Placental pericyte (primary cell): ENCODE results near the gene PTPRN. TPM values are rescaled to one million over a fixed set of nuclear protein-coding genes. Genes with fewer than 3 reads are reported as not detected.

Experiments used
- small RNA-seq: library from RNA; depleted of rRNA; stranded (forward); fragments of <200 nt; gene quantifications from one replicate; pipeline ENCODE3, GENCODE V24; 2012; ENCODE audit warnings: low replicate concordance
- total RNA-seq: library from RNA; depleted of rRNA; stranded (reverse); fragments of >200 nt; gene quantifications from 2 replicates; pipeline ENCODE4 v1.2.3, GENCODE V29; 2012

PTPRN gene
- total RNA-seq = 0.88 and 7.9 TPM in 2 replicates

DNA sequence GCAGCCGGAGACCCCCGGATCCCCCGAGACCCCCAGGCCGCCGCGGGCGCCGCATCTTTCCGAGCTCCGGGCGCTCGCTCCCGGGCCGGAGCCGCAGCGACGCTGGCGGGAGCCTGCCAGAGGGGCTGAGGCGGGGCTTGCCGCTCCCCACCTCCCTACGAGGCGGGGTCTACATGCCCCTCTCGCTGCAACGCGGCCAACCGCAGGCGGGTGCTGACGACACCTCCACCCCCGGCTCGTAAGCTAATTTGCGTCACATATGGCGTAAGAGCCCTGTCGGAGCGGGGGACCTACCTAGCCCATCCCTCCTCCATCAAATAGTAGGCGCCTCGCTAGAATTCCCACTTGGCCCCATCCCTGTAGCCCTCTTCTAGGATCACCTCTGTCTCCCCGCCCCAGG is at the start of gene PTPRN:
PTPRN (minus strand) TSS at position 124 of the 400 bp plus-strand sequence; CDS start at position 55, 69 bp downstream.

GRCh38 chr2:219332542-219332941 is 23.3 kb upstream of the PTPRN start, which contains the start of gene RESP18:
RESP18 (minus strand) TSS chr2:219332744.

DNA sequence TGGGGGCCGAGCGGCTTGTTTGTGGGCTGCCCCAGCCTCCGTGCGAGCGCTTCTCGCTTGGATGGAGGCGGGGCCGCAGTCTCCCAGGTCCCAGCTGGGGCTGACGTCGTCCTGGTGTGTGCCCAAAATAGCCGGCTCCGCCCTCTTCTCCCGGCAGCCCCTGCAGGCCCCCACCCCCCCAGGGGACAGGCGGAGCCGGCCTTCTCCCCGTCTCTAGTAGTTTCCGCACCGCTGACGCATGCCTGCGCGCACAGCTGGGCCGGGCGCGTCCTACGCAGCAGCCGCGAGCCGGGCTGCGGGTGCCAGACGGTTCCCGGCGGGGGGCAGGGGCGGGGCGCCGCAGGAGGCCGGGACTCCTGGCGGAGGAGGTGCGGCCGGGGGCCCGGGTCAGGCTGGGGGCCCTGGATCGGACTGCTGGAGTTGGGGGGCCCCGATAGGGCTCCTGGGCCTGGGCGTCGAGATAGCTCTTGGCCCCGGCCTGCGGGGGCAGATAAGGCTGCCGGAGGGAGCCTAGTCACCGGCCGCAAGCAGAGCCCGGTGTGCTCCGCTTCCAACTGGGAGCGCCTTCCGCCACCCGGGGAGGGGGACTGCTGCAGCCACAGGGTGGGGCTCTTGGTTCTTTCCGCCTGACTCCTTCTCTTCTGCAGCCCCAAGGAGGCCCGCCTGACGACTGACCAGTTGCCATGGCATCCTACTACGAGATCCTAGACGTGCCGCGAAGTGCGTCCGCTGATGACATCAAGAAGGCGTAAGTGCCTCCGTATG is 29.9 kb downstream of the PTPRN start, which contains the start of gene DNAJB2:
DNAJB2 (plus strand) TSS at position 216 of the 765 bp plus-strand sequence; CDS start at position 684, 468 bp downstream.

DNA sequence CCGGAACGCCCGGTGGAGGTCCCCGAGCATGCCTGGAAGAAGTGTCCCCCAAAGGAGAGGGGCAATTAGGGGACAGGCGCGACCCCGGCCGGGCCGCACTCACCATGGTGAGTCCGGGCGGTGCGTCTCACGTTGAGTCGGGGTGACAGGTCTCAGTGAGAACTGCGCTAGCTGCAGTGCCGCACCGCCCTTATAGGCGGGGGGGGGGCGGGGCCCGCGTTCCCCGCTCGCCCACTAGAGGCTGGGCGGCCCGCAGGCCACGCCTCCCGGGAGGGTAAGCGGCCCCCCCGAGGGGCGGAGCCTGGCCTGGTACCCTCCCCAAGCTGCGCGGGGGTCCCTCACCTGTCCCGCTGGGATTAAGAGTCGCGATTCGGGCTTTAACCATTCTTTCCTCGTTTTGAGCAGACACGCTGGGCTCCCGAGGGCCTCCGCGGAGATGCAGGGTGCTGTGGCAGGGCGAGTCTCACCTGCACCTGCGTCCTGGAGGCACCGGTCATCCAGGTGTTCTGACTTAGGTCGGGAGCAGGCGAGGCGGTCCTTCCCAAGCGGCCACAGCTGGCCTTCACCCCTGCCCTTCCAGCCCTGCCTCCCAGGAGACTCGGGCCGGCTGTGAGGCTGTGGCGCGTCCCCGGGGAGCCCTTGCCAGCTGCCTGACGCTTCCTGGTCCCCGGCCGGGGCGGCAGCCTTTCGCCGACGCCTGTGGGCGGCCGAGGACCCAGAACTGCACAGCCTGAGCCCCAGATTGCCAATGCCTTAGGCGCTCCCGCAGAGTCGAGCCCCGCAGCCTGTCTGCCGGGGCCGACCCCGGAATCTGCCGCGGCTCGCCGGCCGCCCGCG is 55.2 kb downstream of the PTPRN start, which contains the start of gene TUBA4A:
TUBA4A (minus strand) TSS at position 166 of the 837 bp plus-strand sequence; CDS start at position 106, 60 bp downstream.

DNA sequence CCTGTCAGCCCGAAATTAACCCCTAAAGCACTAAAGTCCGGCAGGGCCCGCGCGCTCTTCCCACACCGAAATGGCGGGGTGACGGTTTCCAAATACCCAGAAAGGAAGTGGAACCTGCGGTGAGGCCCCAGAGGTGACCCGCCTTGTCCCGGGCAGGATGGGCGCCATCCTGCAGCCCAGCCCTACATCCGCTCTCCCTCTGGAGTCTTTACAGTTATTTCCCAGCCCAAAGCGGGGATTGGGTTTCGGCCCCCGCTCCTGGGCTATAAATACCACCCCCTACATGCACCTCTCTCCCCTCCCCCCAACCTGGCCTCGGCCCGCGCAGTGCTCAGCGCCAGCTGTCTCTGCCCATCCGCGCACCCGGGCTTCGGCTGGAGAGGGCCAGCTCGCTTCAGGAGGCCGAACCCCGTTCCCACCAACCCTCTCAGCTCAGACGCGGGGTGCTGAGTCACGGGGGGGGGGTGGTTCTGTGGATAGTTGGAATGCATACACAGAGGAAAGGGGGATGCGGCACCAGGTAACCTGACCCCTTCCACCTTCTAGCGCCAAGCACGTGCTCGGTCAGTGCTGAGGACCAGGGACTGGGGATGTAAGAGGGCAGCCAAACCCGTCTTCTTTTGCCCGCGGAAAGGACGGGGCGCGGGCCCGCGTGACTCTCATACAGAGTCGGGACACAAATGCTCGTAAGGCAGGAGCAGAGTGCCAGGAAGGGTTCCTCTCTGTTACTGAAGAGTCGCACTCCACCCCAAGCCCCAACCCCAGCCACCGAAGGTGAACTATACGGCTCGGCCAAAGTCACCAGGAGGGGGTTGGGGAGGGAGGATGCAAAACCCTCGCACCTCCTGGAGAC is 56.1 kb downstream of the PTPRN start, which contains the start of gene TUBA4B:
TUBA4B (plus strand) TSS at position 344 of the 853 bp plus-strand sequence; CDS start at position 509, 165 bp downstream.

GRCh38 chr2:219245148-219245898 is 63.9 kb downstream of the PTPRN start, which contains the start of the genes GLB1L and STK16:
GLB1L (minus strand) TSS chr2:219245444; CDS start chr2:219243573, 1,871 bp downstream.
STK16 (plus strand) TSS chr2:219245479; CDS start chr2:219246000, 521 bp downstream.

Small RNA genes lying within 50 kb of the gene (small RNA-seq; reads per million reads assigned to genes)
- gene AC053503.3 (not detected), gene MIR153-1 (not detected)

Other genes with a start within 250 kb of the PTPRN start
- under 0.01 TPM in 1 of 2 replicates, not detected in the other for gene IHH, start 248.5 kb downstream of the PTPRN start, total RNA-seq
- gene NHEJ1, start 148.6 kb downstream of the PTPRN start, total RNA-seq = 18.6 and 18.9 TPM in 2 replicates
- 0.57 and 1.1 TPM in 2 replicates for gene SLC23A3, start 139.4 kb downstream of the PTPRN start, total RNA-seq
- gene CNPPD1, start 132.5 kb downstream of the PTPRN start, total RNA-seq = 20.9 and 36.8 TPM in 2 replicates
- 74.7 and 81.0 TPM in 2 replicates for gene RETREG2, start 131.1 kb downstream of the PTPRN start, total RNA-seq
- gene ZFAND2B, start 102.6 kb downstream of the PTPRN start, total RNA-seq = 20.8 and 32.2 TPM in 2 replicates
- 22.3 and 24.8 TPM in 2 replicates for gene ABCB6, start 90.4 kb downstream of the PTPRN start, total RNA-seq
- 56.9 and 74.0 TPM in 2 replicates for gene ATG9A, start 79.8 kb downstream of the PTPRN start, total RNA-seq
- 19.2 and 23.9 TPM in 2 replicates for gene ANKZF1, start 79.6 kb downstream of the PTPRN start, total RNA-seq
- 15.2 and 23.4 TPM in 2 replicates for gene GLB1L, start 64.0 kb downstream of the PTPRN start, total RNA-seq
- gene STK16, start 63.9 kb downstream of the PTPRN start, total RNA-seq = 37.4 and 59.1 TPM in 2 replicates
- gene TUBA4B, start 56.2 kb downstream of the PTPRN start, total RNA-seq = not detected in 2 replicates
- gene TUBA4A, start 55.5 kb downstream of the PTPRN start, total RNA-seq = 7.0 and 31.6 TPM in 2 replicates
- gene DNAJB2, start 30.0 kb downstream of the PTPRN start, total RNA-seq = 27.8 and 39.0 TPM in 2 replicates
- gene RESP18, start 23.3 kb upstream of the PTPRN start, total RNA-seq = not detected in 2 replicates
- gene DNPEP, start 78.5 kb upstream of the PTPRN start, total RNA-seq = 64.0 and 76.8 TPM in 2 replicates
- 0.29 and 7.2 TPM in 2 replicates for gene DES, start 109.0 kb upstream of the PTPRN start, total RNA-seq
- gene SPEG, start 125.4 kb upstream of the PTPRN start, total RNA-seq = 9.9 and 21.7 TPM in 2 replicates
- gene GMPPA, start 189.5 kb upstream of the PTPRN start, total RNA-seq = 70.0 and 100 TPM in 2 replicates
- gene ASIC4, start 205.1 kb upstream of the PTPRN start, total RNA-seq = under 0.01 TPM in 1 of 2 replicates, not detected in the other
- gene CHPF, start 234.4 kb upstream of the PTPRN start, total RNA-seq = 193 and 332 TPM in 2 replicates
- 1.1 and 6.8 TPM in 2 replicates for gene TMEM198, start 234.6 kb upstream of the PTPRN start, total RNA-seq